ENCODE results near the gene RPL10L.

RPL10L gene

GRCh38 chr14:46651526-46652144, at the start of gene RPL10L:
Gene RPL10L, minus strand, starts transcription at chr14:46651781. Its CDS starts 45 bp downstream, at chr14:46651736.
- DNase-seq = no peak

- no peak for DNase-seq
Observed at GRCh38 chr14:46691819-46692218, 40.2 kb upstream of the RPL10L start.

DNA sequence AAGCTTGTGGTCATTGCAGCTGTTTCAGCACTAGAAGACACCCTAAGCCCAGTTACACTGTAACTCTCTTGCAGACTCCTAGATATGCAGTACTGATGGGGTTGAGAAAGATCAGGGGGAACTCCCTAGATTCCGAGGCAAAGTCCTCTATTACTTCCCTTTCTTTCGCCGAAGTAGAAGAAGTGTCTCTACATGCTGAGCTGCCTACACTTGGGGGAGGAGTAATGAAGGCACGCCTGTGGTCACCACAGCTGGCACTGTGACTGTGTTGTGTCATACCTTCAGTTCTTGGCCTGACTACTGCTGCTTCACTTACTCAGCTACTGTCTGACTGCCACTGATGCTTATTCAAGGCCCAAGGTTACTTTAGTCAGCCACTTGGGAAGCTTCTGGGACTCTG, 35.1 kb upstream of the RPL10L start:
- no peak for DNase-seq

DNA sequence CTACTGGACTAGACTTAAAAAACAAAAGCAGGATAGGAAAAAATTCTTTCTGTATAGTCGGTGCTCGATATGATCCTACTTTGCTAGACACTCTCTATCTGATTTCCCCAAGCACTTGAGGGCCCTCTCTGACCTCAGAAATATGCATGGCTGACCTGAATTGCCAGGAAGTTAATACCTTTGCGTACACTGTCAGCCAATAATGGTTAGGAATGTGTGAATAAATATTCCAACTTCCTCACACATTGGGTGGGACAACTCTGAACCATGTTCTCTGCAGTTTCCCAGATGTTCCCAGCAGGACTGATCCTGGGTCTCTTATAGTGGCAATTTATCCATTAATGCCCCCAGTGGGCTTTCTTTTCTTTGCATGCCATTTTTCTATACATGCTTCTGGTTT, 20.5 kb upstream of the RPL10L start:
- DNase-seq = no peak

GRCh38 chr14:46663382-46663781, 11.8 kb upstream of the RPL10L start:
- no peak for DNase-seq

DNA sequence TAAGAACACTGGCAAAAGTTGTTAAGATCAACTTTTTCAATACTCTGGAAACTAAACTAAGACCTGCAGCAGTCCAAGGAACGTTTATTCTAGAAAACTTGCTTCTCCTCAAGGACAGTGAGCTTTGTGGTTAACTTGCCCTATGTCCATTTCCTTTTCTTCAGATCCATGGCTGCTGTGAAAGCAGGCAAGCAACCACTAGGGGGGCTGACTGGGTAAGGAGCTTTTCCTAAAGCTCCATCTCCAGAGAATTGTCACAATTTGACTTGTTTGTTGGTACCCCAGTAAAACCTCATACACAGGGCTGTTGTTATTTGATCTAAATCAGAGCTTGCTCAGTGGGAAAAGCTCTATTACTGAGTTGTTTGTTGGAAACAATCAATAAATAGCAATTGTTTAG, 10.1 kb upstream of the RPL10L start:
- no peak for DNase-seq

DNA sequence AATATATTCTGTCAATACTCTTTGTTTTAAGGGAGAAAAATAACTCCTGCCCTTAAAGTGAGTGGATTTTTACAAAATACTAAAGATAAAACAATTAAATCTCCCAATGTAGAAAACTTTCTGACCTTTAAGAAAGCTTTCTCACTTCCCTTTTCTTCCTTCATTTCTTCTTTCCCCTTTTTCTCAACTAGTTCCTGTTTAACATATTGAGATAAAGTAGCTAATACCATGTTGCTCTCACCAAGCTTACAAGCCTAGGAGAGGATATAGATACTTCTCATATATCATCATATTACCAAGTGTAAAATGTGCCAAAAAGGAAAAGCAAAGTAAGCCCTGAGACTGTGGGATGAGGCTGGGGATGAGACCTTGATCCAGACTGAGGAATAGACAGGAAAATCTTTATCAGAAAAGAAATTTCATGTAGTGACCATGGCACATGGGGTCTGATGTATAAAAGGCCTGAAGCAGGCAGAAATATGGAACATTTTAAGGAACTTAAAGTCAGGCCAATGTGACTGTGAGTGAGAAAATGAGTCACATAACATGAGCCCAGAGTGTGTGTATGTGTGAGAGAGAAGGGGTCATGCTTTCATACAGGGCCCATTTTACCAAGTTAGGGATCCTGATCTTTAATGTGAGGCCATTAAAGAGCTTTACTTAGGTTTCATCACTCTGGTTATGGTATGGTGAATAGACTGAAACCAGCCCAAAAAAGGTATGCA, 1.6 kb upstream of the RPL10L start:
- no peak for DNase-seq

DNA sequence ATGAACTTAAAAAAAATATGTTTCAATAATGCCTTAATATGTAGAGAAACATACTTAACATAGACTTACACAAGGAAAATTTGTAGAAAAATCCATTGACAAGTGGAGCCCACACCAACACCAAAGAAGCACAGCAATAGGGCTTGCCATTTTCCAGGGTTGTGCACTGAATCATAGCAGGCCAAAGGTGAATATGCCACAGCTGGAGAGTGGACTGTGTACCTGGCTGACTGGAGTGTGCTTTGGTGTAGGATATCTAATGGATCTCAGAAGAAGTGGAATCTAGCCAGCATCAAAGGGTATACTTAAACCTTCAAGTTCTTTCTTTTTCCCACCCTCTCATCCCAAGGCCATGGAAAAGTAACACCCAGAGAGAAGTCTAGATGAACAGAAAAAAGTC, 4.8 kb downstream of the RPL10L start:
- no peak for DNase-seq

- DNase-seq = no peak
Observed at GRCh38 chr14:46626876-46627275, 24.7 kb downstream of the RPL10L start.

Measured in NCI-H1436 (cell line).